HCT116 (cell line): Measurements from ENCODE around the gene PRKCQ. TPM values are rescaled to one million over a fixed set of nuclear protein-coding genes. Genes with fewer than 3 reads are reported as not detected.

Source experiments
- ATAC-seq: fragments of 200-7000 bp; cut with Tn5 transposase; 2 replicates; pipeline ENCODE4 v1.9.1; 2020; ENCODE audit warnings: mild to moderate bottlenecking, moderate library complexity
- BruUV-seq: library from RNA; stranded (reverse); fragments of 400-500 nt; replicated peaks from 2 replicates; lab custom pipeline; 2021; lab: Mats Ljungman, UMichigan
- CTCF ChIA-PET: fragments of 300-600 bp; sonication (Branson Sonifier 250); formaldehyde crosslinking; loops from one replicate; lab custom pipeline; 2021; ENCODE audit warnings: antibody characterized with exemption; lab: Charles Lee
- POLR2A ChIA-PET: fragments of 300-600, 350-600 bp; sonication (Branson Sonifier 250); formaldehyde crosslinking; loops from one replicate; lab custom pipeline; 2021; ENCODE audit warnings: antibody characterized with exemption; lab: Charles Lee
- RAD21 ChIA-PET, 2 experiments: fragments of 300-600 bp; sonication (Branson Sonifier 250); formaldehyde crosslinking; loops; one replicate each; lab custom pipeline; 2023; ENCODE audit warnings: low total read pairs in 2 of 2; ENCODE audit not compliant: uncharacterized antibody in 2 of 2, unreplicated experiment in 2 of 2, low non-redundant PET in 1 of 2; lab: Charles Lee
- DNase-seq: peaks from one replicate; pipeline ENCODE4 v3.0.0-alpha.2; 2010; ENCODE audit warnings: low read depth, low spot score
- H2AFZ ChIP-seq: fragments of 200-600 bp; shearing (Covaris generic), sonication (generic); 2 replicates; pipeline ENCODE4 v1.6.1; 2017; ENCODE audit warnings: low read depth, mixed run types, mixed read lengths, antibody characterized with exemption, low read length; ENCODE audit not compliant: poor library complexity, severe bottlenecking
- H3K27ac ChIP-seq: 2 replicates; pipeline ENCODE4 v1.5.1; 2012; ENCODE audit warnings: low read depth, low read length
- H3K27me3 ChIP-seq: fragments of 200-600 bp; sonication (generic); 2 replicates; pipeline ENCODE4 v1.6.1; 2016; ENCODE audit warnings: mixed run types, low read length, mixed read lengths; ENCODE audit not compliant: insufficient read depth
- H3K36me3 ChIP-seq, 2 experiments: fragments of 200-500 bp in 1 of 2; fragments of 200-600 bp in 1 of 2; sonication (Bioruptor generic) in 1 of 2; sonication (generic) in 1 of 2; 2 replicates each; pipeline versions ENCODE4 v1.5.1 to v1.6.1; 2014 to 2016; ENCODE audit warnings: low read length in 2 of 2, inconsistent platforms in 1 of 2, mixed read lengths in 1 of 2, mixed run types in 1 of 2; ENCODE audit not compliant: insufficient read depth in 2 of 2, control insufficient read depth in 1 of 2
- H3K4me1 ChIP-seq, 2 experiments: fragments of 200-600 bp in 1 of 2; sonication (generic) in 1 of 2; 2 replicates each; pipeline versions ENCODE4 v1.5.1 to v1.6.1; 2012 to 2017; ENCODE audit warnings: low read length in 2 of 2, inconsistent platforms in 1 of 2, mild to moderate bottlenecking in 1 of 2, mixed read lengths in 1 of 2, mixed run types in 1 of 2, moderate library complexity in 1 of 2; ENCODE audit not compliant: insufficient read depth in 2 of 2, control insufficient read depth in 1 of 2
- H3K4me2 ChIP-seq: fragments of 200-600 bp; sonication (generic); 2 replicates; pipeline ENCODE4 v1.6.1; 2017; ENCODE audit warnings: mixed run types, low read length, mixed read lengths
- H3K4me3 ChIP-seq, 2 experiments: fragments of 200-600 bp in 1 of 2; sonication (generic) in 1 of 2; replicated peaks in 1 of 2; 2 replicates each; pipeline ENCODE4 v1.5.1; 2011 to 2016; ENCODE audit warnings: low read length in 2 of 2, control low read depth in 1 of 2, low read depth in 1 of 2, mild to moderate bottlenecking in 1 of 2, mixed read lengths in 1 of 2, mixed run types in 1 of 2
- H3K79me2 ChIP-seq: fragments of 200-600 bp; sonication (generic); 2 replicates; pipeline ENCODE4 v1.6.1; 2017; ENCODE audit warnings: mild to moderate bottlenecking, mixed run types, low read length, moderate library complexity, mixed read lengths; ENCODE audit not compliant: insufficient read depth
- H3K9ac ChIP-seq: fragments of 200-600 bp; sonication (generic); 2 replicates; pipeline ENCODE4 v1.6.1; 2016; ENCODE audit warnings: low read length, mixed read lengths
- H3K9me2 ChIP-seq: fragments of 200-600 bp; sonication (generic), shearing (Covaris generic); 2 replicates; pipeline ENCODE4 v1.6.1; 2017; ENCODE audit warnings: mixed run types, mild to moderate bottlenecking, moderate library complexity; ENCODE audit not compliant: insufficient read depth
- H3K9me3 ChIP-seq, 2 experiments: fragments of 200-500 bp in 1 of 2; fragments of 200-600 bp in 1 of 2; sonication (Bioruptor generic) in 1 of 2; sonication (generic) in 1 of 2; 2 replicates each; pipeline ENCODE4 v1.6.1; 2014 to 2017; ENCODE audit warnings: low read length in 2 of 2, mixed read lengths in 2 of 2, inconsistent platforms in 1 of 2, low read depth in 1 of 2, mild to moderate bottlenecking in 1 of 2, mixed run types in 1 of 2, moderate library complexity in 1 of 2; ENCODE audit not compliant: control insufficient read depth in 1 of 2, insufficient read depth in 1 of 2
- H4K20me1 ChIP-seq: fragments of 200-600 bp; sonication (generic), shearing (Covaris generic); 2 replicates; pipeline ENCODE4 v1.6.1; 2017; ENCODE audit warnings: mixed run types, mild to moderate bottlenecking, moderate library complexity; ENCODE audit not compliant: insufficient read depth
- ATF3 ChIP-seq: IDR thresholded peaks from 2 replicates; pipeline ENCODE4 v1.6.1; 2012
- CBX3 ChIP-seq: IDR thresholded peaks from 2 replicates; pipeline ENCODE4 v1.6.1; 2012; ENCODE audit warnings: low read depth
- CEBPB ChIP-seq: IDR thresholded peaks from 2 replicates; pipeline ENCODE4 v1.6.1; 2012; ENCODE audit warnings: low read depth
- ELF1 ChIP-seq: IDR thresholded peaks from 2 replicates; pipeline ENCODE4 v1.6.1; 2012; ENCODE audit warnings: low read depth, borderline replicate concordance
- EZH2phosphoT487 ChIP-seq: fragments of 200-600 bp; IDR thresholded peaks from 2 replicates; pipeline ENCODE4 v1.6.1; 2018; ENCODE audit warnings: antibody characterized with exemption, borderline replicate concordance
- FOSL1 ChIP-seq: IDR thresholded peaks from 2 replicates; pipeline ENCODE4 v1.6.1; 2012; ENCODE audit warnings: low read depth
- JUND ChIP-seq: IDR thresholded peaks from 2 replicates; pipeline ENCODE4 v1.6.1; 2012
- POLR2A ChIP-seq: IDR thresholded peaks from 2 replicates; pipeline ENCODE4 v1.7.0; 2011; ENCODE audit warnings: borderline replicate concordance; ENCODE audit not compliant: insufficient read depth, insufficient read length; ENCODE audit errors: extremely low read depth
- POLR2AphosphoS5 ChIP-seq: IDR thresholded peaks from 2 replicates; pipeline ENCODE4 v1.6.1; 2011; ENCODE audit warnings: mild to moderate bottlenecking, low read depth, low read length, moderate library complexity
- RAD21 ChIP-seq: IDR thresholded peaks from 2 replicates; pipeline ENCODE4 v1.6.1; 2012; ENCODE audit warnings: low read depth, mild to moderate bottlenecking
- SIN3A ChIP-seq: IDR thresholded peaks from 2 replicates; pipeline ENCODE4 v1.6.1; 2012; ENCODE audit warnings: low read depth
- SP1 ChIP-seq: IDR thresholded peaks from 2 replicates; pipeline ENCODE4 v1.6.1; 2012; ENCODE audit warnings: low read depth
- SRF ChIP-seq: IDR thresholded peaks from 2 replicates; pipeline ENCODE4 v1.6.1; 2012; ENCODE audit warnings: low read depth
- TCF7L2 ChIP-seq: IDR thresholded peaks from 2 replicates; pipeline ENCODE4 v1.7.0; 2011; ENCODE audit warnings: borderline replicate concordance, inconsistent platforms; ENCODE audit not compliant: insufficient read depth, insufficient read length; ENCODE audit errors: extremely low read depth
- YY1 ChIP-seq: IDR thresholded peaks from 2 replicates; pipeline ENCODE4 v1.6.1; 2011; ENCODE audit warnings: low read length, low read depth, moderate library complexity, mild to moderate bottlenecking; ENCODE audit not compliant: insufficient replicate concordance; ENCODE audit errors: extremely low read depth
- ZBTB33 ChIP-seq: IDR thresholded peaks from 2 replicates; pipeline ENCODE4 v1.6.1; 2011; ENCODE audit warnings: mild to moderate bottlenecking, low read length, moderate library complexity; ENCODE audit not compliant: insufficient replicate concordance; ENCODE audit errors: extremely low read depth
- ZFX ChIP-seq: fragments of 450-650 bp; IDR thresholded peaks from 2 replicates; pipeline ENCODE4 v1.6.1; 2017
- ZNF274 ChIP-seq: fragments of 200-500 bp; sonication (Bioruptor generic); IDR thresholded peaks from 2 replicates; pipeline ENCODE4 v1.6.1; 2014; ENCODE audit warnings: mild to moderate bottlenecking, low read depth, low read length, inconsistent platforms
- intact Hi-C: fragments of 100-400 bp; cut with micrococcal nuclease; formaldehyde crosslinking; loops from 2 replicates; pipeline ENCODE4 v1.10.0; 2022
- total RNA-seq: library from RNA; stranded (reverse); gene quantifications from one replicate; pipeline ENCODE4 v1.2.1, GENCODE V29; 2021; ENCODE audit not compliant: unreplicated experiment
- TF ChIP-seq, protein P1 (sequence below), 3 experiments: fragments of 200-600 bp in 1 of 3; sonication (generic) in 1 of 3; IDR thresholded peaks in 2 of 3; conservative IDR thresholded peaks in 1 of 3; 2 replicates each; pipeline ENCODE4 v1.5.1; 2012 to 2017; ENCODE audit warnings: low read depth in 2 of 3, low read length in 2 of 3, antibody characterized with exemption in 1 of 3, borderline replicate concordance in 1 of 3, control low read depth in 1 of 3, mild to moderate bottlenecking in 1 of 3, mixed read lengths in 1 of 3, mixed run types in 1 of 3, moderate library complexity in 1 of 3; ENCODE audit not compliant: insufficient read depth in 1 of 3

The PRKCQ gene
- total RNA-seq, 1 experiment from 2014 or later = 0.54 TPM

GRCh38 chr10:6610647-6611046 is 30.6 kb upstream of the PRKCQ start:
- POLR2A ChIA-PET = no interaction called here
- H3K79me2 ChIP-seq = no peaks in the 10 kb centered on the region
- H2AFZ ChIP-seq = no peak overlapping the region
- CTCF ChIA-PET = no interaction called here
- H3K4me2 ChIP-seq = no peak overlapping the region
- no TSS peak for BruUV-seq
- TF ChIP-seq SRF (no peak), POLR2A (no peak), TCF7L2 (no peak), RAD21 (no peak), POLR2AphosphoS5 (no peak), EZH2phosphoT487 (no peak), SP1 (no peak)
- H3K4me3 ChIP-seq = no peak overlapping the region
- no peaks in the 10 kb centered on the region for H3K9me3 ChIP-seq
- DNase-seq = no peak
- no peaks in the 10 kb centered on the region for H3K9me2 ChIP-seq
- RAD21 ChIA-PET = no interaction called here
- H3K36me3 ChIP-seq = no peaks in the 10 kb centered on the region
- H3K4me1 ChIP-seq = no peaks in the 10 kb centered on the region
- no peaks in the 10 kb centered on the region for H4K20me1 ChIP-seq
- no peak for ATAC-seq
- H3K9ac ChIP-seq = no peak overlapping the region
- no peak overlapping the region for H3K27ac ChIP-seq
- H3K27me3 ChIP-seq = peaks cover 54% of the 10 kb centered on the region
- intact Hi-C loops = no loop called here

DNA sequence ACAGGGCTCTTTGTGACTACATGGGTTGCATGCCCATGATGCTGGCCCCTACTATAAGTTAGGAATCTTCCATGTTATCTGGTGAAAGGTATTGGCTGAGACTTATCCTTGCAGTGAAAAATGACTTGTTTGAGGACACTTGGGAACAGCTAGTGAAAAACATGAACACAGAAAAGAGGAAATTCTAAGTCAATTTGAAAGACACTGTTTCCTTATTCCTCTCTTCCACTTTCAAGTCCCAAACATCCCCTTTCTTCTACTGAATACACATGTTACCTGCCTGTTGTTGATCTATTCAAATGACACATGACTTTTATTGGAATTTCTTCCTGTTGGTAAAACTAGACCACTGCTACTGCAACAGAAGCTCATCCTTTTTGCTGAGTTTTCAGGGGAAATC is 29.5 kb upstream of the PRKCQ start:
- H3K9me2 ChIP-seq = no peaks in the 10 kb centered on the region
- H3K9ac ChIP-seq = no peak overlapping the region
- H2AFZ ChIP-seq = no peak overlapping the region
- H3K4me3 ChIP-seq = no peak overlapping the region
- POLR2A ChIA-PET = no interaction called here
- H3K9me3 ChIP-seq = no peaks in the 10 kb centered on the region
- no peaks in the 10 kb centered on the region for H3K4me1 ChIP-seq
- intact Hi-C loops = no loop called here
- CTCF ChIA-PET = no interaction called here
- no peak for DNase-seq
- H4K20me1 ChIP-seq = no peaks in the 10 kb centered on the region
- RAD21 ChIA-PET = no interaction called here
- H3K27me3 ChIP-seq = peaks cover 50% of the 10 kb centered on the region
- TF ChIP-seq SIN3A (no peak), SP1 (no peak), POLR2AphosphoS5 (no peak), YY1 (no peak), POLR2A (no peak), ZBTB33 (no peak), JUND (no peak), CEBPB (no peak), ZNF274 (no peak), ATF3 (no peak), ELF1 (no peak), FOSL1 (no peak), RAD21 (no peak), SRF (no peak), ZFX (no peak), CBX3 (no peak)
- TF ChIP-seq, protein P1, sequence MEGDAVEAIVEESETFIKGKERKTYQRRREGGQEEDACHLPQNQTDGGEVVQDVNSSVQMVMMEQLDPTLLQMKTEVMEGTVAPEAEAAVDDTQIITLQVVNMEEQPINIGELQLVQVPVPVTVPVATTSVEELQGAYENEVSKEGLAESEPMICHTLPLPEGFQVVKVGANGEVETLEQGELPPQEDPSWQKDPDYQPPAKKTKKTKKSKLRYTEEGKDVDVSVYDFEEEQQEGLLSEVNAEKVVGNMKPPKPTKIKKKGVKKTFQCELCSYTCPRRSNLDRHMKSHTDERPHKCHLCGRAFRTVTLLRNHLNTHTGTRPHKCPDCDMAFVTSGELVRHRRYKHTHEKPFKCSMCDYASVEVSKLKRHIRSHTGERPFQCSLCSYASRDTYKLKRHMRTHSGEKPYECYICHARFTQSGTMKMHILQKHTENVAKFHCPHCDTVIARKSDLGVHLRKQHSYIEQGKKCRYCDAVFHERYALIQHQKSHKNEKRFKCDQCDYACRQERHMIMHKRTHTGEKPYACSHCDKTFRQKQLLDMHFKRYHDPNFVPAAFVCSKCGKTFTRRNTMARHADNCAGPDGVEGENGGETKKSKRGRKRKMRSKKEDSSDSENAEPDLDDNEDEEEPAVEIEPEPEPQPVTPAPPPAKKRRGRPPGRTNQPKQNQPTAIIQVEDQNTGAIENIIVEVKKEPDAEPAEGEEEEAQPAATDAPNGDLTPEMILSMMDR (IDR thresholded peaks at IDR 0.05 in 2 of 3, conservative IDR thresholded peaks at IDR 0.05 in 1 of 3; ENCODE audit: borderline replicate concordance in 1 of 3, insufficient read depth in 1 of 3, low read depth in 2 of 3, low read length in 2 of 3) = no peak
- no peaks in the 10 kb centered on the region for H3K36me3 ChIP-seq
- no peak overlapping the region for H3K4me2 ChIP-seq
- no peak overlapping the region for H3K27ac ChIP-seq
- H3K79me2 ChIP-seq = no peaks in the 10 kb centered on the region
- no TSS peak for BruUV-seq
- no peak for ATAC-seq
